IMR-90 (cell line): ENCODE results near the gene MAP3K5. TPM values are rescaled to one million over a fixed set of nuclear protein-coding genes. Genes with fewer than 3 reads are reported as not detected.
A peak's percentile ranks its signal among the peaks of the same experiment; 100 is the strongest.

ENCODE experiments used
- ATAC-seq: fragments of 200-7000 bp; cut with Tn5 transposase; 2 replicates; pipeline ENCODE4 v1.9.1; 2020; ENCODE audit warnings: low read depth, mild to moderate bottlenecking, moderate library complexity
- BruUV-seq: library from RNA; stranded (reverse); fragments of 400-500 nt; replicated peaks from 2 replicates; lab custom pipeline; 2021; lab: Mats Ljungman, UMichigan
- CTCF ChIA-PET: fragments of 300-600 bp; formaldehyde crosslinking; extraction: SDS; loops from one replicate; lab custom pipeline; 2021; ENCODE audit warnings: antibody characterized with exemption; lab: Yijun Ruan, JAX
- POLR2A ChIA-PET: fragments of 300-600 bp; sonication (Branson Sonifier 250); formaldehyde crosslinking; loops from one replicate; lab custom pipeline; 2022; ENCODE audit warnings: antibody characterized with exemption; ENCODE audit not compliant: unreplicated experiment; lab: Charles Lee
- DNase-seq: peaks from one replicate; pipeline ENCODE4 v3.0.0; 2013
- H2AFZ ChIP-seq: replicated peaks from 2 replicates; pipeline ENCODE3; 2013; ENCODE audit warnings: low read length, mild to moderate bottlenecking; ENCODE audit not compliant: poor library complexity
- H2AK5ac ChIP-seq: 2 replicates; pipeline ENCODE4 v1.6.1; 2013; ENCODE audit warnings: low read depth, low read length, inconsistent platforms
- H2AK9ac ChIP-seq: replicated peaks from 2 replicates; pipeline ENCODE3; 2013; ENCODE audit warnings: mild to moderate bottlenecking, low read depth, low read length, moderate library complexity; ENCODE audit not compliant: poor library complexity
- H2BK120ac ChIP-seq: 2 replicates; pipeline ENCODE4 v1.6.1; 2013; ENCODE audit warnings: low read depth, low read length, inconsistent platforms
- H2BK15ac ChIP-seq: 3 replicates; pipeline ENCODE4 v1.6.1; 2013; ENCODE audit warnings: low read depth, low read length, inconsistent platforms
- H2BK20ac ChIP-seq: 2 replicates; pipeline ENCODE4 v1.6.1; 2013; ENCODE audit warnings: low read depth, mild to moderate bottlenecking, inconsistent platforms, low read length, moderate library complexity
- H2BK5ac ChIP-seq: 2 replicates; pipeline ENCODE4 v1.6.1; 2013; ENCODE audit warnings: mild to moderate bottlenecking, low read depth, low read length, inconsistent platforms; ENCODE audit not compliant: poor library complexity, severe bottlenecking
- H3K14ac ChIP-seq: replicated peaks from 2 replicates; pipeline ENCODE4 v1.6.1; 2013; ENCODE audit warnings: low read depth, low read length, inconsistent platforms
- H3K18ac ChIP-seq: 2 replicates; pipeline ENCODE4 v1.6.1; 2013; ENCODE audit warnings: low read depth, low read length, control low read depth
- H3K23ac ChIP-seq: 2 replicates; pipeline ENCODE4 v1.6.1; 2013; ENCODE audit warnings: low read depth, low read length, inconsistent platforms
- H3K27ac ChIP-seq: 2 replicates; pipeline ENCODE4 v1.5.1; 2013; ENCODE audit warnings: mild to moderate bottlenecking, control low read depth, low read length; ENCODE audit not compliant: insufficient read depth
- H3K27me3 ChIP-seq: 2 replicates; pipeline ENCODE4 v1.6.1; 2013; ENCODE audit warnings: low read length; ENCODE audit not compliant: control insufficient read depth, insufficient read depth
- H3K36me3 ChIP-seq: 2 replicates; pipeline ENCODE4 v1.6.1; 2013; ENCODE audit warnings: low read length, mixed read lengths; ENCODE audit not compliant: control insufficient read depth, insufficient read depth
- H3K4ac ChIP-seq: 2 replicates; pipeline ENCODE4 v1.6.1; 2013; ENCODE audit warnings: low read depth, low read length, inconsistent platforms
- H3K4me1 ChIP-seq: 2 replicates; pipeline ENCODE4 v1.6.1; 2013; ENCODE audit warnings: low read length, mixed read lengths; ENCODE audit not compliant: control insufficient read depth, insufficient read depth
- H3K4me2 ChIP-seq: 2 replicates; pipeline ENCODE4 v1.6.1; 2013; ENCODE audit warnings: low read depth, mild to moderate bottlenecking, control low read depth, low read length, moderate library complexity
- H3K4me3 ChIP-seq: 2 replicates; pipeline ENCODE4 v1.5.1; 2013; ENCODE audit warnings: low read depth, mild to moderate bottlenecking, control low read depth, low read length, moderate library complexity; ENCODE audit not compliant: insufficient read depth
- H3K56ac ChIP-seq: 2 replicates; pipeline ENCODE4 v1.6.1; 2013; ENCODE audit warnings: low read length, inconsistent platforms; ENCODE audit not compliant: insufficient read depth; ENCODE audit errors: extremely low read depth
- H3K79me1 ChIP-seq, 2 experiments: 2 replicates each; pipeline ENCODE4 v1.6.1; 2013; ENCODE audit warnings: low read length in 2 of 2, inconsistent platforms in 1 of 2, low read depth in 1 of 2
- H3K9ac ChIP-seq: 2 replicates; pipeline ENCODE4 v1.6.1; 2013; ENCODE audit warnings: low read depth, low read length, control low read depth
- H3K9me1 ChIP-seq: 2 replicates; pipeline ENCODE4 v1.6.1; 2013; ENCODE audit warnings: low read length, inconsistent platforms; ENCODE audit not compliant: insufficient read depth
- H3K9me3 ChIP-seq: 2 replicates; pipeline ENCODE4 v1.6.1; 2013; ENCODE audit warnings: low read length; ENCODE audit not compliant: control insufficient read depth, insufficient read depth
- H4K20me1 ChIP-seq: 2 replicates; pipeline ENCODE4 v1.6.1; 2013; ENCODE audit warnings: low read length, inconsistent platforms; ENCODE audit not compliant: insufficient read depth
- H4K5ac ChIP-seq: 2 replicates; pipeline ENCODE4 v1.6.1; 2013; ENCODE audit warnings: mild to moderate bottlenecking, low read depth, low read length, control low read depth
- H4K8ac ChIP-seq, 2 experiments: 2 replicates each; pipeline ENCODE4 v1.6.1; 2013; ENCODE audit warnings: low read depth in 2 of 2, low read length in 2 of 2, control low read depth in 1 of 2, inconsistent platforms in 1 of 2
- H4K91ac ChIP-seq: 2 replicates; pipeline ENCODE4 v1.6.1; 2013; ENCODE audit warnings: low read depth, low read length, inconsistent platforms; ENCODE audit not compliant: insufficient read depth
- BHLHE40 ChIP-seq: fragments of 150-350 bp; IDR thresholded peaks from 2 replicates; pipeline ENCODE4 v1.6.1; 2016; ENCODE audit warnings: mild to moderate bottlenecking, low read depth, low read length
- CEBPB ChIP-seq: IDR thresholded peaks from 2 replicates; pipeline ENCODE4 v1.6.1; 2012; ENCODE audit warnings: low read depth, low read length, improper control_type of control experiment
- CHD1 ChIP-seq: IDR thresholded peaks from 2 replicates; pipeline ENCODE4 v1.6.1; 2012; ENCODE audit warnings: low read depth, low read length, improper control_type of control experiment
- FOS ChIP-seq: fragments of 150-350 bp; IDR thresholded peaks from 2 replicates; pipeline ENCODE4 v1.6.1; 2016; ENCODE audit warnings: low read depth, low read length
- MAFK ChIP-seq: IDR thresholded peaks from 2 replicates; pipeline ENCODE4 v1.6.1; 2012; ENCODE audit warnings: low read depth, low read length, improper control_type of control experiment
- MAZ ChIP-seq: IDR thresholded peaks from 2 replicates; pipeline ENCODE4 v1.6.1; 2012; ENCODE audit warnings: low read depth, mild to moderate bottlenecking, low read length, improper control_type of control experiment, moderate library complexity, borderline replicate concordance
- MXI1 ChIP-seq: IDR thresholded peaks from 2 replicates; pipeline ENCODE4 v1.6.1; 2012; ENCODE audit warnings: low read depth, mild to moderate bottlenecking, low read length, moderate library complexity, borderline replicate concordance
- NFE2L2 ChIP-seq: fragments of 150-350 bp; IDR thresholded peaks from 2 replicates; pipeline ENCODE4 v1.6.1; 2016; ENCODE audit warnings: low read depth, mild to moderate bottlenecking, low read length
- POLR2A ChIP-seq: IDR thresholded peaks from 2 replicates; pipeline ENCODE4 v1.6.1; 2012; ENCODE audit warnings: mild to moderate bottlenecking, low read depth, low read length
- RAD21 ChIP-seq: IDR thresholded peaks from 2 replicates; pipeline ENCODE4 v1.6.1; 2012; ENCODE audit warnings: low read length, improper control_type of control experiment
- RCOR1 ChIP-seq: IDR thresholded peaks from 2 replicates; pipeline ENCODE4 v1.6.1; 2012; ENCODE audit warnings: mild to moderate bottlenecking, low read length, improper control_type of control experiment; ENCODE audit not compliant: insufficient replicate concordance
- RFX5 ChIP-seq: IDR thresholded peaks from 2 replicates; pipeline ENCODE4 v1.8.0; 2012; ENCODE audit warnings: low read depth, mild to moderate bottlenecking, low read length, moderate library complexity
- SMC3 ChIP-seq: fragments of 150-350 bp; IDR thresholded peaks from 2 replicates; pipeline ENCODE4 v1.6.1; 2016; ENCODE audit warnings: low read depth, mild to moderate bottlenecking, antibody characterized with exemption, low read length, moderate library complexity
- WGBS, 2 experiments: methylation state at CpG; one replicate each; pipeline versions ENCODE4 v1.1.5 to v1.1.7; 2013; ENCODE audit warnings: missing lambda C conversion rate in 2 of 2; ENCODE audit not compliant: insufficient read length in 1 of 2; ENCODE audit errors: extremely low coverage in 2 of 2; 5-methylcytosine and 5-hydroxymethylcytosine counted together
- dilution Hi-C: fragments of 300-500 bp; cut with HindIII; formaldehyde crosslinking; loops from one replicate; pipeline ENCODE4 v1.14.3; 2018; ENCODE audit warnings: low sequenced_read_pairs; ENCODE audit not compliant: unreplicated experiment
- in situ Hi-C: fragments of 300-500 bp; cut with MboI; formaldehyde crosslinking; loops from 3 replicates; pipeline ENCODE4 v1.14.3; 2019; ENCODE audit warnings: low sequenced_read_pairs, inconsistent platforms, mixed read lengths
- intact Hi-C: fragments of 100-400 bp; cut with micrococcal nuclease; formaldehyde crosslinking; loops from 2 replicates; pipeline ENCODE4 v1.10.0; 2022
- polyA plus RNA-seq, 3 experiments: library from polyadenylated mRNA; depleted of rRNA; stranded (reverse); fragments of >200 nt; gene quantifications; 2 replicates each; pipeline ENCODE4 v1.2.3, GENCODE V29; 2012; ENCODE audit warnings: low replicate concordance in 1 of 3
- total RNA-seq: library from RNA; depleted of rRNA; stranded (reverse); fragments of >200 nt; gene quantifications from 2 replicates; pipeline ENCODE4 v1.2.3, GENCODE V29; 2012
- TF ChIP-seq, protein P1 (sequence below): conservative IDR thresholded peaks from 2 replicates; pipeline ENCODE4 v1.5.1; 2012; ENCODE audit warnings: mild to moderate bottlenecking, low read depth, low read length, improper control_type of control experiment
- TF ChIP-seq, protein P2 (sequence below): fragments of 150-350 bp; IDR thresholded peaks from 2 replicates; pipeline ENCODE4 v1.6.1; 2017; ENCODE audit warnings: mild to moderate bottlenecking, antibody characterized with exemption, low read length, low read depth
- TF ChIP-seq, protein P3 (sequence below): fragments of 150-350 bp; IDR thresholded peaks from 2 replicates; pipeline ENCODE4 v1.6.1; 2016; ENCODE audit warnings: low read depth, mild to moderate bottlenecking, low read length, moderate library complexity, borderline replicate concordance

MAP3K5 gene
- total and polyA plus RNA-seq, 2 of the 4 experiments (the other 2 are of a cell fraction), result 5.4 to 17.6 TPM

DNA sequence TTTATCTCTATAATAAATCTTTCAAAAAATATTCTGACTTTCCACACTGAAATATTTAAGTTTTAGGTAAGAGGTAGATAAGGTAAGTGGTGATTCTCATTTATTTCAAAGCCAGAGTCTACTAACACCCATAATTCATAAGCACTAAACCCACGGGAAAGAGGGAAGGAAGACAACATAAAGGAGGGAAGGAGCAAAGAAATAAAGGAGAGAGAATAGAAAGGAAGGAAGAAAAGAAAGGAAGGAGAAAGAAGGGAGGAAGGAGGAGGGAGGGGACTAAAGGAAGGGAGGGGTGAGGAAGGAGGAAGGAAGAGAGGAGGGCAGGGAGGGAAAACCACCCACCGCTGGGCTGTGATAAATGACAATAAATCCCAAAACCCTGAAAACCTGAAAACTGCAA is 25.2 kb downstream of the MAP3K5 start:
- no CpG with 5 or more reads among the region's 2 CpGs for WGBS, 2 experiments
- in situ Hi-C loops, result no loop called here

More for the DNA sequence above, 25.2 kb downstream of the MAP3K5 start:
- Histone ChIP-seq H2BK20ac (no peak overlapping the region), H4K5ac (0 out of 2 replicates have a peak overlapping the region, but pooled peaks have one; percentile 68), H2AK5ac (no peak overlapping the region), H3K4ac (no peak overlapping the region), H3K36me3 (no peaks in the 10 kb centered on the region), H4K20me1 (peaks cover 39% of the 10 kb centered on the region; the same call in 1 of the 2 replicates), H2BK5ac (no peak overlapping the region), H2BK15ac (no peak overlapping the region), H3K9ac (no peak overlapping the region), H3K4me1 (peaks cover 12% of the 10 kb centered on the region), H3K4me2 (no peak overlapping the region), H3K14ac (no peak overlapping the region), H3K27me3 (no peaks in the 10 kb centered on the region), H4K91ac (no peak overlapping the region), H3K18ac (peak overlapping the region; percentile 59; the same call in 1 of the 2 replicates), H3K79me1 (peaks cover 41 to 72% of the 10 kb centered on the region in 2 experiments), H3K9me1 (peaks cover 18% of the 10 kb centered on the region), H3K9me3 (no peaks in the 10 kb centered on the region), H3K4me3 (no peak overlapping the region), H2BK120ac (no peak overlapping the region), H4K8ac (no peak overlapping the region), H2AFZ (no peak overlapping the region), H3K23ac (no peak overlapping the region), H2AK9ac (no peak overlapping the region), H3K27ac (no peak overlapping the region), H3K56ac (no peak overlapping the region)
- TF ChIP-seq POLR2A (no peak), MXI1 (no peak), RAD21 (no peak), NFE2L2 (no peak), SMC3 (no peak), CHD1 (no peak), RFX5 (no peak), BHLHE40 (no peak), RCOR1 (no peak), MAZ (no peak), CEBPB (no peak), MAFK (no peak), FOS (no peak)
- TF ChIP-seq, protein P1, sequence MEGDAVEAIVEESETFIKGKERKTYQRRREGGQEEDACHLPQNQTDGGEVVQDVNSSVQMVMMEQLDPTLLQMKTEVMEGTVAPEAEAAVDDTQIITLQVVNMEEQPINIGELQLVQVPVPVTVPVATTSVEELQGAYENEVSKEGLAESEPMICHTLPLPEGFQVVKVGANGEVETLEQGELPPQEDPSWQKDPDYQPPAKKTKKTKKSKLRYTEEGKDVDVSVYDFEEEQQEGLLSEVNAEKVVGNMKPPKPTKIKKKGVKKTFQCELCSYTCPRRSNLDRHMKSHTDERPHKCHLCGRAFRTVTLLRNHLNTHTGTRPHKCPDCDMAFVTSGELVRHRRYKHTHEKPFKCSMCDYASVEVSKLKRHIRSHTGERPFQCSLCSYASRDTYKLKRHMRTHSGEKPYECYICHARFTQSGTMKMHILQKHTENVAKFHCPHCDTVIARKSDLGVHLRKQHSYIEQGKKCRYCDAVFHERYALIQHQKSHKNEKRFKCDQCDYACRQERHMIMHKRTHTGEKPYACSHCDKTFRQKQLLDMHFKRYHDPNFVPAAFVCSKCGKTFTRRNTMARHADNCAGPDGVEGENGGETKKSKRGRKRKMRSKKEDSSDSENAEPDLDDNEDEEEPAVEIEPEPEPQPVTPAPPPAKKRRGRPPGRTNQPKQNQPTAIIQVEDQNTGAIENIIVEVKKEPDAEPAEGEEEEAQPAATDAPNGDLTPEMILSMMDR, result no peak
- TF ChIP-seq, protein P2, sequence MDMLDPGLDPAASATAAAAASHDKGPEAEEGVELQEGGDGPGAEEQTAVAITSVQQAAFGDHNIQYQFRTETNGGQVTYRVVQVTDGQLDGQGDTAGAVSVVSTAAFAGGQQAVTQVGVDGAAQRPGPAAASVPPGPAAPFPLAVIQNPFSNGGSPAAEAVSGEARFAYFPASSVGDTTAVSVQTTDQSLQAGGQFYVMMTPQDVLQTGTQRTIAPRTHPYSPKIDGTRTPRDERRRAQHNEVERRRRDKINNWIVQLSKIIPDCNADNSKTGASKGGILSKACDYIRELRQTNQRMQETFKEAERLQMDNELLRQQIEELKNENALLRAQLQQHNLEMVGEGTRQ, result no peak
- TF ChIP-seq, protein P3, sequence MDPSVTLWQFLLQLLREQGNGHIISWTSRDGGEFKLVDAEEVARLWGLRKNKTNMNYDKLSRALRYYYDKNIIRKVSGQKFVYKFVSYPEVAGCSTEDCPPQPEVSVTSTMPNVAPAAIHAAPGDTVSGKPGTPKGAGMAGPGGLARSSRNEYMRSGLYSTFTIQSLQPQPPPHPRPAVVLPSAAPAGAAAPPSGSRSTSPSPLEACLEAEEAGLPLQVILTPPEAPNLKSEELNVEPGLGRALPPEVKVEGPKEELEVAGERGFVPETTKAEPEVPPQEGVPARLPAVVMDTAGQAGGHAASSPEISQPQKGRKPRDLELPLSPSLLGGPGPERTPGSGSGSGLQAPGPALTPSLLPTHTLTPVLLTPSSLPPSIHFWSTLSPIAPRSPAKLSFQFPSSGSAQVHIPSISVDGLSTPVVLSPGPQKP, result no peak
- dilution Hi-C loops, result no loop called here
- no peak for DNase-seq
- no TSS peak for BruUV-seq
- ChIA-PET POLR2A (no interaction called here), CTCF (no interaction called here)
- intact Hi-C loops, result no loop called here
- ATAC-seq, result no peak
